ENCODE data around the gene SLX4IP. TPM values are rescaled to one million over a fixed set of nuclear protein-coding genes. Genes with fewer than 3 reads are reported as not detected.

SLX4IP gene
- total RNA-seq, 1 experiment from 2014 or later, result 11.1 TPM

DNA sequence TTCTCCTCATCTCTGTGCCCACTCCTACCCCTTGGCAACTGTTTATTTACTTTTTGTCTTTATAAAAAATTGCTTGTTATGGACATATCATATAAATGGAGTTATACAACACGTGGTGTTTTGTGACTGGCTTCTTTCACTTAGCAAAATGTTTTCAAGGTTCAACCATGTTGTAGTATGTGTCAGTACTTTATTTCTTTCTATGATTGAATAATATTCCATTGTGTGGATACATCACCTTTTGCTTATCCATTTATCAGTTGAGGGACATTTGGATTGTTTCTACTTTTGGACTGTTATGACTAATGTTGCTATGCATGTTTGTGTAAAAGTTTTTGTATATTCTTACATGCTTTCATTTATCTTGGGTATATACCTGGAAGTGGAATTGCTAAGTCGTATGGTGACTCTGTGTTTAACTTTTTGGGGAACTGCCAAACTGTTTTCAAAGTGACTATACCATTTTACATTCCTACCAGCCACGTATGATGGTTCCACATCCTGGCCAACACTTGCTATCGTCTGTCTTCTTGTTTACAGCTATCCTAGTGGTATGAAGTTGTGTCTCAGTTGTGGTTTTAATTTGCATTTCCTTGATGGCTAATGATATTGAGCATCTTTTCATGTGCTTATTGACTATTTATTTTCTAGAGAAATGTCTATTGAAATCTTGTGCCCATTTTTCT lies 84.4 kb downstream of the SLX4IP start:
- intact Hi-C loops (cut with micrococcal nuclease), result no loop called here
- TF ChIP-seq EZH2phosphoT487 (IDR thresholded peaks at IDR 0.05; ENCODE audit: borderline replicate concordance) (no peak), TCF7L2 (IDR thresholded peaks at IDR 0.05; ENCODE audit: borderline replicate concordance, extremely low read depth, insufficient read depth, insufficient read length) (no peak), EGR1 (IDR thresholded peaks at IDR 0.05; ENCODE audit: low read depth) (no peak), ZNF274 (IDR thresholded peaks at IDR 0.05; ENCODE audit: low read depth, low read length) (no peak), EZH2 (IDR thresholded peaks at IDR 0.05) (no peak), SIN3A (IDR thresholded peaks at IDR 0.05; ENCODE audit: low read depth) (no peak), POLR2AphosphoS5 (IDR thresholded peaks at IDR 0.05; ENCODE audit: low read depth, low read length) (no peak), JUND (IDR thresholded peaks at IDR 0.05) (no peak), POLR2A (IDR thresholded peaks at IDR 0.05; ENCODE audit: borderline replicate concordance, extremely low read depth, insufficient read depth, insufficient read length) (no peak), CEBPB (IDR thresholded peaks at IDR 0.05; ENCODE audit: low read depth) (no peak)
- TF ChIP-seq, protein P1, sequence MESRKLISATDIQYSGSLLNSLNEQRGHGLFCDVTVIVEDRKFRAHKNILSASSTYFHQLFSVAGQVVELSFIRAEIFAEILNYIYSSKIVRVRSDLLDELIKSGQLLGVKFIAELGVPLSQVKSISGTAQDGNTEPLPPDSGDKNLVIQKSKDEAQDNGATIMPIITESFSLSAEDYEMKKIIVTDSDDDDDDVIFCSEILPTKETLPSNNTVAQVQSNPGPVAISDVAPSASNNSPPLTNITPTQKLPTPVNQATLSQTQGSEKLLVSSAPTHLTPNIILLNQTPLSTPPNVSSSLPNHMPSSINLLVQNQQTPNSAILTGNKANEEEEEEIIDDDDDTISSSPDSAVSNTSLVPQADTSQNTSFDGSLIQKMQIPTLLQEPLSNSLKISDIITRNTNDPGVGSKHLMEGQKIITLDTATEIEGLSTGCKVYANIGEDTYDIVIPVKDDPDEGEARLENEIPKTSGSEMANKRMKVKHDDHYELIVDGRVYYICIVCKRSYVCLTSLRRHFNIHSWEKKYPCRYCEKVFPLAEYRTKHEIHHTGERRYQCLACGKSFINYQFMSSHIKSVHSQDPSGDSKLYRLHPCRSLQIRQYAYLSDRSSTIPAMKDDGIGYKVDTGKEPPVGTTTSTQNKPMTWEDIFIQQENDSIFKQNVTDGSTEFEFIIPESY (IDR thresholded peaks at IDR 0.05; ENCODE audit: extremely low read depth, insufficient replicate concordance, low read length), result no peak
- TF ChIP-seq, protein P2, sequence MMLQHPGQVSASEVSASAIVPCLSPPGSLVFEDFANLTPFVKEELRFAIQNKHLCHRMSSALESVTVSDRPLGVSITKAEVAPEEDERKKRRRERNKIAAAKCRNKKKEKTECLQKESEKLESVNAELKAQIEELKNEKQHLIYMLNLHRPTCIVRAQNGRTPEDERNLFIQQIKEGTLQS (IDR thresholded peaks at IDR 0.05), result no peak
- TF ChIP-seq, protein P3, sequence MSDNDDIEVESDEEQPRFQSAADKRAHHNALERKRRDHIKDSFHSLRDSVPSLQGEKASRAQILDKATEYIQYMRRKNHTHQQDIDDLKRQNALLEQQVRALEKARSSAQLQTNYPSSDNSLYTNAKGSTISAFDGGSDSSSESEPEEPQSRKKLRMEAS (IDR thresholded peaks at IDR 0.05), result no peak
- DNase-seq (ENCODE audit: low read depth, low spot score) (no peak), ATAC-seq (no peak)
- no TSS peak for BruUV-seq (replicated peaks)
- Histone ChIP-seq H3K9me2 (ENCODE audit: insufficient read depth) (no peaks in the 10 kb centered on the region), H3K36me3 (ENCODE audit: control insufficient read depth in 1 of 2, insufficient read depth in 2 of 2, low read length in 2 of 2) (no peaks in the 10 kb centered on the region), H4K20me1 (ENCODE audit: insufficient read depth) (no peaks in the 10 kb centered on the region), H3K4me2 (ENCODE audit: low read length) (no peak overlapping the region), H3K9me3 (ENCODE audit: control insufficient read depth in 1 of 2, insufficient read depth in 1 of 2, low read depth in 1 of 2, low read length in 2 of 2) (no peaks in the 10 kb centered on the region), H3K27ac (ENCODE audit: low read depth, low read length) (no peak overlapping the region), H3K27me3 (ENCODE audit: insufficient read depth, low read length) (no peaks in the 10 kb centered on the region), H3K9ac (ENCODE audit: low read length) (no peak overlapping the region), H3K4me1 (ENCODE audit: control insufficient read depth in 1 of 2, insufficient read depth in 2 of 2, low read length in 2 of 2) (peaks cover 46 to 49% of the 10 kb centered on the region in 2 experiments), H2AFZ (ENCODE audit: low read depth, low read length, poor library complexity, severe bottlenecking) (no peak overlapping the region), H3K79me2 (ENCODE audit: insufficient read depth, low read length) (no peaks in the 10 kb centered on the region), H3K4me3 (replicated peaks in 1 of 2; ENCODE audit: low read depth in 1 of 2, low read length in 2 of 2) (no peak overlapping the region)
- ChIA-PET CTCF (no interaction called here), POLR2A (no interaction called here), RAD21 (ENCODE audit: low non-redundant PET in 1 of 2, low total read pairs in 2 of 2, uncharacterized antibody in 2 of 2, unreplicated experiment in 2 of 2) (no interaction called here)

Data from HCT116 (cell line).